Measurements from ENCODE around the gene NGRN. TPM values are rescaled to one million over a fixed set of nuclear protein-coding genes. Genes with fewer than 3 reads are reported as not detected.

The NGRN gene
- total RNA-seq, 1 donor from 2014 or later, result 74.8 TPM

DNA sequence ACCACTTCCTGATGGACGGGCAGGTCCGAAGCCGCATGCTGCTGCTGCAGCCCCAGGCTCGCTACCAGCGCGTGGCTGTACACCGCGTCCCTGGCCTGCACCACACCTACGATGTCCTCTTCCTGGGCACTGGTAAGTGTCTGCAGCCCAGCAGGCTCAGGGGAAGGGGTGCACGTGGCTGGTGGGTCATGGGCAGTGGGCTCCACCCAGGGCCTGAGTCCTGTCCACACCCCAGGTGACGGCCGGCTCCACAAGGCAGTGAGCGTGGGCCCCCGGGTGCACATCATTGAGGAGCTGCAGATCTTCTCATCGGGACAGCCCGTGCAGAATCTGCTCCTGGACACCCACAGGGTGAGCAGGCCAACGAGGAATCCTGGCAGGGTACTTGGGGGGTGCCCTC is 40.4 kb upstream of the NGRN start:
- no peak overlapping the region for H3K4me3 ChIP-seq (ENCODE audit: low read depth, low read length)
- DNase-seq (ENCODE audit: low read depth), result no peak
- no peak for TF ChIP-seq CTCF (conservative IDR thresholded peaks at IDR 0.05; ENCODE audit: low read depth, low read length)

GRCh38 chr15:90225504-90226234 is 39.8 kb upstream of the NGRN start:
- no peak for TF ChIP-seq CTCF (conservative IDR thresholded peaks at IDR 0.05; ENCODE audit: low read depth, low read length)
- DNase-seq (ENCODE audit: low read depth), result no peak
- no peak overlapping the region for H3K4me3 ChIP-seq (ENCODE audit: low read depth, low read length)

DNA sequence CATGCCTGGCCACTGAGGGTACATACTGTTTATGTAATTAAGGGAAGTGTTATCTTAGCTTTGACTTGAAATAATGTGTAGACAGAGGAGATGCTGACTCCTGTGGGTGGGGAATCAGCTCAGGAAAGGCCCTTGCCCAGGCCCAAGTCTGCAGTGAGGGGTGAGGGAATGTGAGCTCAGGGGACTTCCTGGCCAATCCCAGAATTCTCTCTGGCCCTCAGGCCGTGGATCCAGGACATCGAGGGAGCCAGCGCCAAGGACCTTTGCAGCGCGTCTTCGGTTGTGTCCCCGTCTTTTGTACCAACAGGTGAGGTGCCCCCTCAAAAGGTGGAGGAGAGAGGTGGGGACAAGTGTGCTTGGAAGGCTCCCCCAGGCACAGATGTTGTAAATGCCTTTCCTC is 38.1 kb upstream of the NGRN start:
- no peak overlapping the region for H3K4me3 ChIP-seq (ENCODE audit: low read depth, low read length)
- no peak for TF ChIP-seq CTCF (conservative IDR thresholded peaks at IDR 0.05; ENCODE audit: low read depth, low read length)
- no peak for DNase-seq (ENCODE audit: low read depth)

DNA sequence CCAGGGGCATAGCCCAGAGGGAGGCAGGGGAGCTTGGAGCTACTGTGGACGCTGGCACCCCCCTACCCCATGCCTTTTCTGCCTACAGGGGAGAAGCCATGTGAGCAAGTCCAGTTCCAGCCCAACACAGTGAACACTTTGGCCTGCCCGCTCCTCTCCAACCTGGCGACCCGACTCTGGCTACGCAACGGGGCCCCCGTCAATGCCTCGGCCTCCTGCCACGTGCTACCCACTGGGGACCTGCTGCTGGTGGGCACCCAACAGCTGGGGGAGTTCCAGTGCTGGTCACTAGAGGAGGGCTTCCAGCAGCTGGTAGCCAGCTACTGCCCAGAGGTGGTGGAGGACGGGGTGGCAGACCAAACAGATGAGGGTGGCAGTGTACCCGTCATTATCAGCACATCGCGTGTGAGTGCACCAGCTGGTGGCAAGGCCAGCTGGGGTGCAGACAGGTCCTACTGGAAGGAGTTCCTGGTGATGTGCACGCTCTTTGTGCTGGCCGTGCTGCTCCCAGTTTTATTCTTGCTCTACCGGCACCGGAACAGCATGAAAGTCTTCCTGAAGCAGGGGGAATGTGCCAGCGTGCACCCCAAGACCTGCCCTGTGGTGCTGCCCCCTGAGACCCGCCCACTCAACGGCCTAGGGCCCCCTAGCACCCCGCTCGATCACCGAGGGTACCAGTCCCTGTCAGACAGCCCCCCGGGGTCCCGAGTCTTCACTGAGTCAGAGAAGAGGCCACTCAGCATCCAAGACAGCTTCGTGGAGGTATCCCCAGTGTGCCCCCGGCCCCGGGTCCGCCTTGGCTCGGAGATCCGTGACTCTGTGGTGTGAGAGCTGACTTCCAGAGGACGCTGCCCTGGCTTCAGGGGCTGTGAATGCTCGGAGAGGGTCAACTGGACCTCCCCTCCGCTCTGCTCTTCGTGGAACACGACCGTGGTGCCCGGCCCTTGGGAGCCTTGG is 37.4 kb upstream of the NGRN start:
- no peak for TF ChIP-seq CTCF (conservative IDR thresholded peaks at IDR 0.05; ENCODE audit: low read depth, low read length)
- DNase-seq (ENCODE audit: low read depth), result no peak
- H3K4me3 ChIP-seq (ENCODE audit: low read depth, low read length), result no peak overlapping the region

GRCh38 chr15:90228960-90229359 is 36.5 kb upstream of the NGRN start:
- H3K4me3 ChIP-seq (ENCODE audit: low read depth, low read length), result no peak overlapping the region
- no peak for TF ChIP-seq CTCF (conservative IDR thresholded peaks at IDR 0.05; ENCODE audit: low read depth, low read length)
- no peak for DNase-seq (ENCODE audit: low read depth)

DNA sequence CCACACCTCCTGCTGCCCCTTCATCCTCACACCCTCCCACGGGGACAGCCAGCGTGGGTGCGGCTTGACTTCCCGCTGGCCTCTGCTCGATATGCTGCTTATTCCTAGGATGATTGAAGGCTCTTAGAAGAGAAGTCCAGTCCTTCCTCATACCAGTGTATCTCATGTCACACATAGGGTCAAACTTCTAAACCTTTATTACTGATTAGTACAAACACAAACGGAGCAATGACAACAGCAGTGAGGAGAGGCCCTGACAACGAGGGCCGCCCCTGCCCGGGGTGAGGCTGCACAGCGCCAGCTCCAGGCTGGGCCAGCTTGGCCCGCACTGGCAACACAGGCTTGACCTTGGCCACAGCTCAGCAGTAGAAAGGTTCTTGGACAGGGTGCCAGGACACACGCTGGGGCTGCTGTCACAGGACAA is 35.4 kb upstream of the NGRN start:
- no peak for TF ChIP-seq CTCF (conservative IDR thresholded peaks at IDR 0.05; ENCODE audit: low read depth, low read length)
- no peak for DNase-seq (ENCODE audit: low read depth)
- H3K4me3 ChIP-seq (ENCODE audit: low read depth, low read length), result no peak overlapping the region

Measured in epithelial cell of proximal tubule (primary cell).